C4-2B (cell line): ENCODE results near the gene RNPS1.

ENCODE experiments used
- CTCF ChIP-seq: fragments of 450-650 bp; conservative IDR thresholded peaks from 2 replicates; pipeline ENCODE4 v1.5.1; 2017; ENCODE audit warnings: mild to moderate bottlenecking
- ZFX ChIP-seq: fragments of 450-650 bp; IDR thresholded peaks from 2 replicates; pipeline ENCODE4 v1.6.1; 2017

DNA sequence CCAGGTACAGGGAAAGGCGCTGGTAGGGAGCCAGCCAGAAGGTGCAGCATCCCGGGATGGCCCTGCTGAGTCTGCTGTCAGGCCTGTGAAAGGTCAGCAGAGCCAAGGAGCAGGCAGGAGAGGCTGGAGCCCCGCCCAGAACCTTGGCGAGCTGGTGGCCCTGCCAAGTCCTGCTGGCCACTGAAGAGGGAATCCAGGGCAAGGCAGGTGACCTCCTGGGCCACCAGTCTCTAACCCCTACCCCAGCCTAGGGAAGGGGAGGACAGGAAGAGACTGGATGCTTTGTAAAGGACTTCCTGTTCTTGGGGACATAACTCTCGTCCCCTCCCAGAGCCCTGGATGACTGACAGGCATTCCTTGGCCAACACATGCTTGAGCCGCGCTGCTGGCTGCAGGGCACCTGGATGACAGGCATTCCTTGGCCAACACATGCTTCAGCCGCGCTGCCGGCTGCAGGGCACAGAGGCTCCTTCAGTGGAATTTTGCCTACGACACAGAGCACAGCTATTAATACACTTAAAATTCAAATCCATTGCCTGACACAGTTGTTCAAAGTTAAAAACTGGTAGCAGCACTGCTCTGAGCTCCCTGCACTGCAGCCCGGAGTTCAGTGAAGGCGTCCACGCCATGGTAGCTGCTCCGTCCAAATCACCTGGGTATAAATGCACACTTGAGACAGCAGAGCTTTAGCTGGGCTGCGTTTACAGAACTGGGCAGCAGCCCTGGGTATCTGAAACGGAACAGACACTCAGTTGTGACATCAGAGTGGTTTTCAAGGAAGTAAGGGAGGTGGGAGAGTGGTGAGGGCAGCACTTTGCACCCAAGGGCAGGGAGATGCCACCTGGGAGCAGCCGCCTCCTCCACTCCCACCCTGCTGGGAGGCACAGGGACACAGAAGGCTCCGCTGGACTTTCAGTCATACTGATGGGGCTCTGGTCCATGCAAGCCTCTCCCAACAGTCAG lies 55.3 kb downstream of the RNPS1 start:
- TF ChIP-seq CTCF (no peak), ZFX (no peak)
